Parathyroid adenoma (tissue), 2 donors: ENCODE results near the gene HAND2.

Source experiments
- H2AFZ ChIP-seq: fragments of 300-600 bp; sonication (generic); one replicate; pipeline ENCODE4 v1.7.0; 2017; ENCODE audit warnings: antibody characterized with exemption, mild to moderate bottlenecking
- H3K27ac ChIP-seq: fragments of 300-600 bp; sonication (generic); one replicate; pipeline ENCODE4 v1.7.0; 2017
- H3K27me3 ChIP-seq: fragments of 300-600 bp; sonication (generic); one replicate; pipeline ENCODE4 v1.7.0; 2017; ENCODE audit warnings: low read length; ENCODE audit not compliant: control insufficient read depth, insufficient read depth
- H3K36me3 ChIP-seq: fragments of 300-600 bp; sonication (generic); one replicate; pipeline ENCODE4 v1.7.0; 2017; ENCODE audit warnings: low read length; ENCODE audit not compliant: control insufficient read depth, insufficient read depth
- H3K4me1 ChIP-seq: fragments of 300-600 bp; sonication (generic); one replicate; pipeline ENCODE4 v1.7.0; 2017; ENCODE audit warnings: control low read depth
- H3K4me2 ChIP-seq: fragments of 300-600 bp; sonication (generic); one replicate; pipeline ENCODE4 v1.7.0; 2017; ENCODE audit warnings: low read length
- H3K4me3 ChIP-seq: fragments of 300-600 bp; sonication (generic); one replicate; pipeline ENCODE4 v1.7.0; 2017; ENCODE audit warnings: low read depth, low read length
- H3K79me2 ChIP-seq: fragments of 300-600 bp; sonication (generic); one replicate; pipeline ENCODE4 v1.7.0; 2017; ENCODE audit warnings: control low read depth
- H3K9ac ChIP-seq: fragments of 300-600 bp; sonication (generic); one replicate; pipeline ENCODE4 v1.7.0; 2017; ENCODE audit warnings: mild to moderate bottlenecking
- H3K9me3 ChIP-seq: fragments of 300-600 bp; sonication (generic); one replicate; pipeline ENCODE4 v1.7.0; 2017; ENCODE audit warnings: low read length; ENCODE audit not compliant: control insufficient read depth
- CTCF ChIP-seq: fragments of 300-600 bp; sonication (generic); IDR thresholded peaks from one replicate; pipeline ENCODE4 v1.7.0; 2017; ENCODE audit warnings: antibody characterized with exemption, mild to moderate bottlenecking
- donor health status: primary hyperparathyroidism.

Gene HAND2

GRCh38 chr4:173545440-173545839 lies 15.4 kb upstream of the HAND2 start:
- H3K9me3 ChIP-seq, result no peaks in the 10 kb centered on the region
- no peak for TF ChIP-seq CTCF
- H3K36me3 ChIP-seq, result no peaks in the 10 kb centered on the region
- H3K27me3 ChIP-seq, result no peaks in the 10 kb centered on the region
- no peak overlapping the region for H3K27ac ChIP-seq
- no peaks in the 10 kb centered on the region for H3K79me2 ChIP-seq
- H3K9ac ChIP-seq, result no peak overlapping the region
- H3K4me2 ChIP-seq, result no peak overlapping the region
- H3K4me1 ChIP-seq, result no peaks in the 10 kb centered on the region
- H2AFZ ChIP-seq, result no peak overlapping the region
- H3K4me3 ChIP-seq, result no peak overlapping the region

- no peak overlapping the region for H3K27ac ChIP-seq
- no peaks in the 10 kb centered on the region for H3K9me3 ChIP-seq
- no peak overlapping the region for H3K4me3 ChIP-seq
- no peaks in the 10 kb centered on the region for H3K79me2 ChIP-seq
- H3K27me3 ChIP-seq, result no peaks in the 10 kb centered on the region
- H3K4me1 ChIP-seq, result no peaks in the 10 kb centered on the region
- no peak overlapping the region for H3K9ac ChIP-seq
- H3K36me3 ChIP-seq, result no peaks in the 10 kb centered on the region
- no peak for TF ChIP-seq CTCF
- H3K4me2 ChIP-seq, result no peak overlapping the region
- no peak overlapping the region for H2AFZ ChIP-seq
Measured at GRCh38 chr4:173543266-173543665, 13.2 kb upstream of the HAND2 start.

- no peaks in the 10 kb centered on the region for H3K9me3 ChIP-seq
- H3K27me3 ChIP-seq, result peaks cover 5% of the 10 kb centered on the region
- no peak overlapping the region for H3K4me2 ChIP-seq
- no peaks in the 10 kb centered on the region for H3K79me2 ChIP-seq
- H3K9ac ChIP-seq, result no peak overlapping the region
- TF ChIP-seq CTCF, result no peak
- H3K36me3 ChIP-seq, result no peaks in the 10 kb centered on the region
- no peaks in the 10 kb centered on the region for H3K4me1 ChIP-seq
- no peak overlapping the region for H3K27ac ChIP-seq
- H3K4me3 ChIP-seq, result no peak overlapping the region
- no peak overlapping the region for H2AFZ ChIP-seq
Measured at GRCh38 chr4:173539986-173540385, 10.0 kb upstream of the HAND2 start.

- Histone ChIP-seq H3K36me3 (no peaks in the 10 kb centered on the region), H3K79me2 (no peaks in the 10 kb centered on the region), H3K9me3 (no peaks in the 10 kb centered on the region), H2AFZ (no peak overlapping the region), H3K4me2 (no peak overlapping the region), H3K9ac (no peak overlapping the region), H3K4me1 (no peaks in the 10 kb centered on the region), H3K27ac (no peak overlapping the region), H3K4me3 (no peak overlapping the region), H3K27me3 (peaks cover 5% of the 10 kb centered on the region)
- no peak for TF ChIP-seq CTCF
Measured at GRCh38 chr4:173538909-173539445, 8.9 kb upstream of the HAND2 start.

GRCh38 chr4:173538148-173538908 lies 8.3 kb upstream of the HAND2 start:
- Histone ChIP-seq H3K9ac (no peak overlapping the region), H3K4me3 (no peak overlapping the region), H3K9me3 (no peaks in the 10 kb centered on the region), H3K79me2 (no peaks in the 10 kb centered on the region), H3K4me2 (no peak overlapping the region), H2AFZ (no peak overlapping the region), H3K4me1 (no peaks in the 10 kb centered on the region), H3K36me3 (no peaks in the 10 kb centered on the region), H3K27me3 (peaks cover 8% of the 10 kb centered on the region), H3K27ac (no peak overlapping the region)
- no peak for TF ChIP-seq CTCF
